ENCODE data around the gene ATP1A1.

DNA sequence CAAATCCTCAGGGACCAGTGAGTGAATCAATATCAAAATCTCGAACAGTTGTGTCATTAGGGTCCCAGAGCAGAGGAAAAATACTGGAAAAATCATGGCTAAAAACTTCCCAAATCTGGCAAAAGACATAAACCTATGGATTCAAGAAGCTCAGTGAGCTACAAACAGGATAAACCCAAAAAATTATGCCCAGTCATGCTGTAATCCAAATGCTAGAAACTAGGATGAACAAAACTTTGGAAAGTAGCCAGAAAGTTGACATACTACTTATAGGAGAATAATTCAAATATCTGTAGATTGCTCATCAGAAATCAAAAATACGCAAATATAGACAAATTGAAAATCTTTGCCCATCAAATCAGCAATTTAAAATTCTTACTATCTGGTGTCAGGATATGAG lies 34.6 kb upstream of the ATP1A1 start:
- TF ChIP-seq, protein P1, sequence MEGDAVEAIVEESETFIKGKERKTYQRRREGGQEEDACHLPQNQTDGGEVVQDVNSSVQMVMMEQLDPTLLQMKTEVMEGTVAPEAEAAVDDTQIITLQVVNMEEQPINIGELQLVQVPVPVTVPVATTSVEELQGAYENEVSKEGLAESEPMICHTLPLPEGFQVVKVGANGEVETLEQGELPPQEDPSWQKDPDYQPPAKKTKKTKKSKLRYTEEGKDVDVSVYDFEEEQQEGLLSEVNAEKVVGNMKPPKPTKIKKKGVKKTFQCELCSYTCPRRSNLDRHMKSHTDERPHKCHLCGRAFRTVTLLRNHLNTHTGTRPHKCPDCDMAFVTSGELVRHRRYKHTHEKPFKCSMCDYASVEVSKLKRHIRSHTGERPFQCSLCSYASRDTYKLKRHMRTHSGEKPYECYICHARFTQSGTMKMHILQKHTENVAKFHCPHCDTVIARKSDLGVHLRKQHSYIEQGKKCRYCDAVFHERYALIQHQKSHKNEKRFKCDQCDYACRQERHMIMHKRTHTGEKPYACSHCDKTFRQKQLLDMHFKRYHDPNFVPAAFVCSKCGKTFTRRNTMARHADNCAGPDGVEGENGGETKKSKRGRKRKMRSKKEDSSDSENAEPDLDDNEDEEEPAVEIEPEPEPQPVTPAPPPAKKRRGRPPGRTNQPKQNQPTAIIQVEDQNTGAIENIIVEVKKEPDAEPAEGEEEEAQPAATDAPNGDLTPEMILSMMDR (IDR thresholded peaks at IDR 0.05) = no peak
- TF ChIP-seq POLR2A (IDR thresholded peaks at IDR 0.05) (no peak), POLR2AphosphoS5 (IDR thresholded peaks at IDR 0.05) (no peak), EP300 (IDR thresholded peaks at IDR 0.05; ENCODE audit: low read depth) (no peak)
